ENCODE data around the gene NR2F2. TPM values are rescaled to one million over a fixed set of nuclear protein-coding genes. Genes with fewer than 3 reads are reported as not detected.

NR2F2 gene
- total RNA-seq, 1 donor from 2014 or later = 135 TPM

DNA sequence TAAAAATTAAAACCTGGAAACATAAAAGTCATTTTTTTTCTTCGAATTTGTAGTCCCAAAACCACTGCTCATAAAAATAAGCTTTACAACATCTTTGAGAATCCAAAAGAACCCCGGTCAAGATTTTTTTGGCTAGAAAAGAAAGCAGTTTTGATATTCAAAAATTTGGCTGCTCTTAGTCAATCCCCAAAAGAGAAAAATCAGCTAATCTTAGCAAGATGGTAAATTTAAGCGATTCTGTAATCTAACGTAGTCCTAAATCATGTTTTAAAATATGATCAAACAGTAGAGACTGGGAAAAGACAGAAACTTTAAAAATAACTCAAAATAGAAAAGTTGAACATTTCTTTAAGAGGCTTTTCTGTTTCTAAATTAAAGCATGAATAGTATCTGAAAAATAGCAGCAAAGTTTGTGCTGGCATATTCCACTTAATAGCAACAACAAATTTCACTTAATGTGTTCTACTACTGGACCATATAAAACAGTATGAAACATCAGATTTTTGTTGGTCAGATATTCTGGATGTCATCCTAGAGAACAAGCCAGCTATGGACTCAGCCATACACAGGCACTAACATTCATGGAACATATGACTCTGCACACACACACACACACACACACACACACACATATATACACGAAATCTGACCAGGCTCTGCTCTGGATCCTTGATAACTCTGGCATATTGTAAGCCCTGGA lies 19.1 kb upstream of the NR2F2 start:
- TF ChIP-seq, protein P1, sequence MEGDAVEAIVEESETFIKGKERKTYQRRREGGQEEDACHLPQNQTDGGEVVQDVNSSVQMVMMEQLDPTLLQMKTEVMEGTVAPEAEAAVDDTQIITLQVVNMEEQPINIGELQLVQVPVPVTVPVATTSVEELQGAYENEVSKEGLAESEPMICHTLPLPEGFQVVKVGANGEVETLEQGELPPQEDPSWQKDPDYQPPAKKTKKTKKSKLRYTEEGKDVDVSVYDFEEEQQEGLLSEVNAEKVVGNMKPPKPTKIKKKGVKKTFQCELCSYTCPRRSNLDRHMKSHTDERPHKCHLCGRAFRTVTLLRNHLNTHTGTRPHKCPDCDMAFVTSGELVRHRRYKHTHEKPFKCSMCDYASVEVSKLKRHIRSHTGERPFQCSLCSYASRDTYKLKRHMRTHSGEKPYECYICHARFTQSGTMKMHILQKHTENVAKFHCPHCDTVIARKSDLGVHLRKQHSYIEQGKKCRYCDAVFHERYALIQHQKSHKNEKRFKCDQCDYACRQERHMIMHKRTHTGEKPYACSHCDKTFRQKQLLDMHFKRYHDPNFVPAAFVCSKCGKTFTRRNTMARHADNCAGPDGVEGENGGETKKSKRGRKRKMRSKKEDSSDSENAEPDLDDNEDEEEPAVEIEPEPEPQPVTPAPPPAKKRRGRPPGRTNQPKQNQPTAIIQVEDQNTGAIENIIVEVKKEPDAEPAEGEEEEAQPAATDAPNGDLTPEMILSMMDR (conservative IDR thresholded peaks at IDR 0.05) = no peak
- Mint-ChIP-seq H3K4me3 (no peak overlapping the region), H3K9me3 (peaks cover under 1% of the 10 kb centered on the region), H3K36me3 (peaks cover under 1% of the 10 kb centered on the region), H3K27ac (no peak overlapping the region), H3K27me3 (peaks cover 6% of the 10 kb centered on the region), H3K4me1 (ENCODE audit: unreplicated experiment) (peaks cover 45% of the 10 kb centered on the region)
- DNase-seq (ENCODE audit: extremely low spot score, unreplicated experiment) = no peak

DNA sequence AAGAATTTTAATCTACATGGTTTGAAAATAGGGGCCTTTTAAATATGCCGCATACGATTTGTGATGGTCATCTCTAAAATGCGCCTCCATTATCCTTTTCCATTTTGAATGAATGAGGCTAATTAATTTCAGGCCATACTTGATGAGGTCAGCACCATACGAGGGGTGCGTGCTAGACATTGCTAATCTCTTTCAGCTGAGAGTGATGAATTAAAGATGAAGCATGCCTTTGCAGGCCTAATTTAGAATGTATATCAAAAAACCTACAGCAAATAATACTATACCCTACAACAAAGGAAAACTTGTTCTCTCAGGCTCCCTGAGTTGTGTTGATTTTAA lies 18.6 kb upstream of the NR2F2 start:
- Mint-ChIP-seq H3K4me3 (no peak overlapping the region), H3K36me3 (no peaks in the 10 kb centered on the region), H3K27me3 (peaks cover 7% of the 10 kb centered on the region), H3K9me3 (no peaks in the 10 kb centered on the region), H3K4me1 (ENCODE audit: unreplicated experiment) (peaks cover 50% of the 10 kb centered on the region), H3K27ac (no peak overlapping the region)
- TF ChIP-seq, protein P1 (conservative IDR thresholded peaks at IDR 0.05) = no peak
- no peak for DNase-seq (ENCODE audit: extremely low spot score, unreplicated experiment)

DNA sequence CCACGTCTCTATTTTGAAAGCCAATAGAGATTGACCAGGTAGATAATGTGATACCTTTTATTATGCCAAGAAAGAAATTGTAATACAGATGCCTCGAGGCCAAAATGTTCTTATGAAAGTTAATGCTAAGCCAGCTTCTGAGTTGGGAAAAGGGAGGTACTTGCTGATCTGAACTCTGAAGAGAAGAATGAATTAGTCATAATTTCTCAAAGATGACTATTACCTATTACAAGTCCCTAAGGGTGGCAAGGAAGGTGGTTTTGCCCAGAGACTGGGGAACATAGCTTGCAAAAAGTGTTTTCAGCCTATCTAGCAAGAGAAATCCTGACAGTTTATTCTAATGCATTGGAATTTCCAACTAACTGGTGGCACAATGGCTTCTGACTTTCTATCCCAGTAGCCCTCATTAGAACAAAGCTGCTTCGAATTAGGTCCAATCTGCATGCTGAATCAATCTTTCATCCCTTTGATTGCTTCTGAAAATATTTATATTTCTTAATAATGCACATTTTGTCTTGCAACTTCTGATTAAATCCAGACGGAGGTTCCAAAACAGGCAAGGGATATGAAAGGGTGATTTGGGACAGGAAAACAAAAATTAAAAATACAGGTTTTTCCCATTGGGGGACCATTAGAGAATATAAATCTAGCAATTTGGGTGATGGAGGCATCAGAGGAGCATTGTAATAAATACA lies 17.7 kb upstream of the NR2F2 start:
- Mint-ChIP-seq H3K27ac (no peak overlapping the region), H3K36me3 (no peaks in the 10 kb centered on the region), H3K4me3 (no peak overlapping the region), H3K9me3 (no peaks in the 10 kb centered on the region), H3K4me1 (ENCODE audit: unreplicated experiment) (peaks cover 56% of the 10 kb centered on the region), H3K27me3 (peaks cover 12% of the 10 kb centered on the region)
- no peak for DNase-seq (ENCODE audit: extremely low spot score, unreplicated experiment)
- TF ChIP-seq, protein P1 (conservative IDR thresholded peaks at IDR 0.05) = no peak

DNA sequence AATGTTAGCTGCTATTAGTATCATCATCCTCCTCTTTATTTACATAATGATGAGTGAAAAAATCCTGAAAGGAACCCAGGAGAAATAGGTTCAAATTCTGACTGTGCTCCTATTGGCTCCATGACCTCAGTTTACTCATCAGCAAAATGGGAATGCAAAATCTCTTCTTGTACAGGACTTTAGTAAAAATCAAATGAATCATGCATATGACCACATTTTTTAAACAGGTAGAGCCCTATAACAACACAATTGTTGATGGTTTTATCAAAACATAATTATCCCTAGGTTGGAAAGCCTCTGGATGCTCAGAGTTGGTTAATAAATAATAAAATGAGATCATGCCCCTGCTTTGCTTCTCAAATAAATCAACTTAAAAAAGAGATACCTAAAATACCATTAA lies 16.0 kb upstream of the NR2F2 start:
- no peaks in the 10 kb centered on the region for H3K36me3 Mint-ChIP-seq
- no peak for DNase-seq (ENCODE audit: extremely low spot score, unreplicated experiment)
- H3K27ac Mint-ChIP-seq = no peak overlapping the region
- peaks cover 18% of the 10 kb centered on the region for H3K27me3 Mint-ChIP-seq
- H3K4me3 Mint-ChIP-seq = no peak overlapping the region
- TF ChIP-seq, protein P1 (conservative IDR thresholded peaks at IDR 0.05) = no peak
- no peaks in the 10 kb centered on the region for H3K9me3 Mint-ChIP-seq
- peaks cover 42% of the 10 kb centered on the region for H3K4me1 Mint-ChIP-seq (ENCODE audit: unreplicated experiment)

DNA sequence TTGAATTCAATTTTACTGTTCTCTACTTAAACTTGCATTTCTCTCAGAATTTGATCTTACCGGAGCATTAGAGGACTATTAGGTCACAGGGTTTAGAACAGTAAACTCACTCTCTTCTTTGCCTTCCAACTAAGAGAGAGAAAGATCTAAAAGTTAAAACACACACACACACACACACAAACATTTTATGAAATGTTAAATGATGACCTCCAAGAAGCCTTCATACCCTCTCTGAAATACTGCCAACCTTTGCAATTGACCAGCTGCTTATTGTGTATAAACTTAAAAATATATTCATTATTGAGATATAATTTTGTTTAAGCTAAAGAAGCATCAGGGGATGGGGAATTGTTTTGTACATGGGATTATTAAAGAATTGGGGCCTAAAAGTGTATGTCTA lies 15.5 kb upstream of the NR2F2 start:
- TF ChIP-seq, protein P1 (conservative IDR thresholded peaks at IDR 0.05) = no peak
- Mint-ChIP-seq H3K27me3 (peaks cover 23% of the 10 kb centered on the region), H3K36me3 (no peaks in the 10 kb centered on the region), H3K27ac (no peak overlapping the region), H3K9me3 (no peaks in the 10 kb centered on the region), H3K4me1 (ENCODE audit: unreplicated experiment) (peaks cover 38% of the 10 kb centered on the region), H3K4me3 (no peak overlapping the region)
- DNase-seq (ENCODE audit: extremely low spot score, unreplicated experiment) = no peak
